Nephron progenitor cell (in vitro differentiated cells): ENCODE results near the gene LIN7B.

ENCODE experiments used
- DNase-seq: peaks from one replicate; pipeline ENCODE4 v3.0.0; 2021
- H3K27ac Mint-ChIP-seq: 2 replicates; pipeline ENCODE4 v1.8.0; 2021; ENCODE audit warnings: mild to moderate bottlenecking, moderate library complexity, mixed read lengths
- H3K27me3 Mint-ChIP-seq: 2 replicates; pipeline ENCODE4 v1.8.0; 2021; ENCODE audit warnings: mild to moderate bottlenecking, low read depth, mixed read lengths; ENCODE audit not compliant: poor library complexity
- H3K36me3 Mint-ChIP-seq: 2 replicates; pipeline ENCODE4 v1.8.0; 2021; ENCODE audit warnings: low read depth, mixed read lengths
- H3K4me1 Mint-ChIP-seq: 2 replicates; pipeline ENCODE4 v1.8.0; 2021; ENCODE audit warnings: mixed read lengths
- H3K4me3 Mint-ChIP-seq: 2 replicates; pipeline ENCODE4 v1.8.0; 2021; ENCODE audit warnings: mild to moderate bottlenecking, moderate library complexity, mixed read lengths
- H3K9me3 Mint-ChIP-seq: 2 replicates; pipeline ENCODE4 v1.8.0; 2021; ENCODE audit warnings: mild to moderate bottlenecking, moderate library complexity, mixed read lengths
- CTCF ChIP-seq: fragments of 200-600 bp; sonication (generic); IDR thresholded peaks from 2 replicates; pipeline ENCODE4 v1.5.0; 2021; ENCODE audit warnings: antibody characterized with exemption

The LIN7B gene

GRCh38 chr19:49091391-49092038 is 22.7 kb upstream of the LIN7B start:
- Mint-ChIP-seq H3K27me3 (no peaks in the 10 kb centered on the region), H3K27ac (peak overlapping the region; percentile 74), H3K4me3 (no peak overlapping the region), H3K9me3 (no peaks in the 10 kb centered on the region), H3K36me3 (peaks cover 74% of the 10 kb centered on the region), H3K4me1 (peaks cover 24% of the 10 kb centered on the region)
- TF ChIP-seq CTCF, result no peak
- no peak for DNase-seq

- no peak for TF ChIP-seq CTCF
- peaks cover 19% of the 10 kb centered on the region for H3K4me1 Mint-ChIP-seq
- H3K9me3 Mint-ChIP-seq, result no peaks in the 10 kb centered on the region
- DNase-seq, result no peak
- H3K27me3 Mint-ChIP-seq, result no peaks in the 10 kb centered on the region
- no peak overlapping the region for H3K4me3 Mint-ChIP-seq
- no peak overlapping the region for H3K27ac Mint-ChIP-seq
- H3K36me3 Mint-ChIP-seq, result peaks cover 77% of the 10 kb centered on the region
Observed at GRCh38 chr19:49092686-49093085, 21.5 kb upstream of the LIN7B start.

GRCh38 chr19:49094505-49095482 is 19.4 kb upstream of the LIN7B start:
- Mint-ChIP-seq H3K9me3 (no peaks in the 10 kb centered on the region), H3K4me3 (no peak overlapping the region), H3K27me3 (no peaks in the 10 kb centered on the region), H3K36me3 (peaks cover 79% of the 10 kb centered on the region), H3K4me1 (peaks cover 20% of the 10 kb centered on the region), H3K27ac (peak overlapping the region; percentile 64)
- TF ChIP-seq CTCF, result no peak
- DNase-seq, result no peak

- no peak overlapping the region for H3K4me3 Mint-ChIP-seq
- H3K36me3 Mint-ChIP-seq, result peaks cover 65% of the 10 kb centered on the region
- no peaks in the 10 kb centered on the region for H3K9me3 Mint-ChIP-seq
- peaks cover 5% of the 10 kb centered on the region for H3K27me3 Mint-ChIP-seq
- DNase-seq, result peak; percentile 81
- TF ChIP-seq CTCF, result peak; percentile 99
- peaks cover 36% of the 10 kb centered on the region for H3K4me1 Mint-ChIP-seq
- peak overlapping the region; percentile 93 for H3K27ac Mint-ChIP-seq
Observed at GRCh38 chr19:49097453-49098288, 16.5 kb upstream of the LIN7B start.

- Mint-ChIP-seq H3K9me3 (no peaks in the 10 kb centered on the region), H3K4me1 (peaks cover 47% of the 10 kb centered on the region), H3K27me3 (peaks cover 5% of the 10 kb centered on the region), H3K27ac (no peak overlapping the region), H3K4me3 (no peak overlapping the region), H3K36me3 (peaks cover 60% of the 10 kb centered on the region)
- TF ChIP-seq CTCF, result no peak
- DNase-seq, result no peak
Observed at GRCh38 chr19:49098795-49099194, 15.4 kb upstream of the LIN7B start.
